K562 (cell line): ENCODE data around the gene AGMO. TPM values are rescaled to one million over a fixed set of nuclear protein-coding genes. Genes with fewer than 3 reads are reported as not detected.

Experiments used
- ATAC-seq: fragments of 200-7000 bp; cut with Tn5 transposase; 3 replicates; pipeline ENCODE4 v1.9.1; 2020; ENCODE audit warnings: moderate library complexity
- BruUV-seq: library from RNA; stranded (reverse); fragments of 400-500 nt; replicated peaks from 2 replicates; lab custom pipeline; 2021; lab: Mats Ljungman, UMichigan
- CTCF ChIA-PET: fragments of 300-600 bp; formaldehyde crosslinking; extraction: SDS; loops from one replicate; lab custom pipeline; 2021; ENCODE audit warnings: low intra/inter-chr PET ratio; lab: Yijun Ruan, JAX
- POLR2A ChIA-PET: fragments of 300-600, 350-650 bp; sonication (Branson Sonifier 250); formaldehyde crosslinking; extraction: SDS; loops from one replicate; lab custom pipeline; 2021; ENCODE audit warnings: antibody characterized with exemption, inconsistent platforms; lab: Yijun Ruan, JAX
- DNase-seq, 4 experiments: peaks; one replicate each; pipeline versions ENCODE4 v3.0.0 to v3.0.0-alpha.2; 2011 to 2018; ENCODE audit warnings: low spot score in 3 of 4, mixed read lengths in 3 of 4; ENCODE audit errors: extremely low read depth in 1 of 4
- FAIRE-seq: peaks from 2 replicates; lab custom pipeline; 2011; peaks lifted over from hg19 to GRCh38; lab: Jason Lieb, UNC
- H2AFZ ChIP-seq: 2 replicates; pipeline ENCODE4 v1.6.0; 2011; ENCODE audit warnings: low read depth, low read length, control low read depth, inconsistent platforms
- H3K27ac ChIP-seq: fragments of 200-600 bp; 3 replicates; pipeline ENCODE4 v1.8.0; 2011; ENCODE audit warnings: low read depth, mild to moderate bottlenecking, control low read depth, inconsistent platforms, low read length, moderate library complexity, mixed read lengths; ENCODE audit errors: extremely low read depth
- H3K27me3 ChIP-seq, 2 experiments: fragments of 300-600 bp in 1 of 2; 2 replicates in 1 of 2; 3 replicates in 1 of 2; pipeline versions ENCODE4 v1.6.0 to v1.8.0; 2011; ENCODE audit warnings: inconsistent platforms in 2 of 2, low read length in 2 of 2, mild to moderate bottlenecking in 1 of 2, mixed read lengths in 1 of 2, moderate library complexity in 1 of 2; ENCODE audit not compliant: control insufficient read depth in 2 of 2, insufficient read depth in 2 of 2
- H3K36me3 ChIP-seq: fragments of 300-600 bp; 3 replicates; pipeline ENCODE4 v1.8.0; 2011; ENCODE audit warnings: mild to moderate bottlenecking, low read length, inconsistent platforms; ENCODE audit not compliant: control insufficient read depth, insufficient read depth
- H3K4me1 ChIP-seq, 2 experiments: fragments of 200-600 bp in 1 of 2; replicated peaks in 1 of 2; 2 replicates in 1 of 2; 3 replicates in 1 of 2; pipeline versions ENCODE4 v1.5.1 to v1.8.0; 2011; ENCODE audit warnings: inconsistent platforms in 2 of 2, low read length in 2 of 2, mild to moderate bottlenecking in 1 of 2, mixed read lengths in 1 of 2, moderate library complexity in 1 of 2; ENCODE audit not compliant: control insufficient read depth in 2 of 2, insufficient read depth in 2 of 2
- H3K4me2 ChIP-seq: 2 replicates; pipeline ENCODE4 v1.6.1; 2011; ENCODE audit warnings: low read length, control low read depth, inconsistent platforms, mixed read lengths; ENCODE audit not compliant: insufficient read depth
- H3K4me3 ChIP-seq: fragments of 200-600 bp; sonication (generic), shearing (Covaris generic); 2 replicates; pipeline ENCODE4 v1.5.1; 2016; ENCODE audit warnings: control low read depth, inconsistent platforms
- H3K79me2 ChIP-seq: fragments of 200-600 bp; 3 replicates; pipeline ENCODE4 v1.8.0; 2011; ENCODE audit warnings: low read length, inconsistent platforms; ENCODE audit not compliant: control insufficient read depth, insufficient read depth
- H3K9ac ChIP-seq, 2 experiments: 2 replicates each; pipeline versions ENCODE4 v1.6.0 to v1.6.1; 2011; ENCODE audit warnings: low read depth in 2 of 2, low read length in 2 of 2, control low read depth in 1 of 2, inconsistent platforms in 1 of 2, mild to moderate bottlenecking in 1 of 2, mixed read lengths in 1 of 2; ENCODE audit not compliant: insufficient read depth in 1 of 2
- H3K9me1 ChIP-seq: one replicate; pipeline ENCODE4 v1.6.0; 2011; ENCODE audit warnings: inconsistent platforms, mild to moderate bottlenecking, low read length, moderate library complexity; ENCODE audit not compliant: control insufficient read depth, insufficient read depth
- H3K9me3 ChIP-seq: replicated peaks from 2 replicates; pipeline ENCODE4 v1.5.1; 2011; ENCODE audit warnings: low read depth, low read length, inconsistent platforms; ENCODE audit not compliant: control insufficient read depth, insufficient read depth
- H4K20me1 ChIP-seq: replicated peaks from 2 replicates; pipeline ENCODE4 v1.6.1; 2011; ENCODE audit warnings: low read length, inconsistent platforms, mixed read lengths; ENCODE audit not compliant: control insufficient read depth, insufficient read depth
- ARID2 ChIP-seq: fragments of 450-650 bp; IDR thresholded peaks from 2 replicates; pipeline ENCODE4 v1.6.1; 2017; ENCODE audit warnings: antibody characterized with exemption, mild to moderate bottlenecking
- BRCA1 ChIP-seq, 2 experiments: fragments of 450-650 bp in 1 of 2; sonication (generic) in 1 of 2; formaldehyde crosslinking in 1 of 2; IDR thresholded peaks; 2 replicates each; pipeline versions ENCODE4 v1.5.0 to v1.6.1; 2017 to 2020; ENCODE audit warnings: mild to moderate bottlenecking in 1 of 2, missing genetic modification reagents in 1 of 2
- GATA2 ChIP-seq: sonication (generic); formaldehyde crosslinking; IDR thresholded peaks from 2 replicates; pipeline ENCODE4 v1.4.0; 2020; ENCODE audit warnings: mild to moderate bottlenecking, missing genetic modification reagents
- ID3 ChIP-seq, 2 experiments: fragments of 250-450 bp in 1 of 2; fragments of 450-650 bp in 1 of 2; sonication (Bioruptor Pico) in 1 of 2; IDR thresholded peaks; 2 replicates each; pipeline versions ENCODE4 v1.6.1 to v1.8.0; 2016 to 2021; ENCODE audit warnings: mild to moderate bottlenecking in 2 of 2, moderate library complexity in 2 of 2, missing compliant biosample characterization in 1 of 2, missing genetic modification characterization in 1 of 2
- IRF9 ChIP-seq: fragments of 450-650 bp; IDR thresholded peaks from 2 replicates; pipeline ENCODE4 v1.6.1; 2016; ENCODE audit warnings: missing biosample characterization, missing genetic modification characterization
- MCM7 ChIP-seq, 2 experiments: fragments of 450-650 bp; IDR thresholded peaks; 2 replicates each; pipeline ENCODE4 v1.6.1; 2016 to 2018
- NCOR1 ChIP-seq: fragments of 450-650 bp; IDR thresholded peaks from 2 replicates; pipeline ENCODE4 v1.6.1; 2016; ENCODE audit warnings: mild to moderate bottlenecking, moderate library complexity
- NEUROD1 ChIP-seq: fragments of 150-350 bp; IDR thresholded peaks from 2 replicates; pipeline ENCODE4 v1.6.1; 2014; ENCODE audit warnings: borderline replicate concordance, low read length, low read depth; ENCODE audit not compliant: partially characterized antibody
- PTRF ChIP-seq: fragments of 450-650 bp; IDR thresholded peaks from 2 replicates; pipeline ENCODE4 v1.6.1; 2016; ENCODE audit warnings: mild to moderate bottlenecking, missing genetic modification characterization, missing compliant biosample characterization
- SAP30 ChIP-seq: fragments of 200-600 bp; sonication (generic); IDR thresholded peaks from 2 replicates; pipeline ENCODE4 v1.6.1; 2012; ENCODE audit warnings: borderline replicate concordance, low read depth, mild to moderate bottlenecking, moderate library complexity, low read length, control low read depth, inconsistent platforms; ENCODE audit not compliant: insufficient read depth, poor library complexity, severe bottlenecking
- SREBF1 ChIP-seq: fragments of 150-350 bp; IDR thresholded peaks from 2 replicates; pipeline ENCODE4 v1.6.1; 2014; ENCODE audit warnings: antibody characterized with exemption, low read depth, low read length, borderline replicate concordance
- TAF15 ChIP-seq: fragments of 200-400 bp; formaldehyde crosslinking; IDR thresholded peaks from 2 replicates; pipeline ENCODE4 v1.6.1; 2017; ENCODE audit warnings: mild to moderate bottlenecking, low read depth, low read length, moderate library complexity
- TCF3 ChIP-seq: sonication (generic); formaldehyde crosslinking; IDR thresholded peaks from 2 replicates; pipeline ENCODE4 v1.4.0; 2020; ENCODE audit warnings: mild to moderate bottlenecking, missing genetic modification reagents
- USF1 ChIP-seq: sonication (generic); formaldehyde crosslinking; IDR thresholded peaks from 2 replicates; pipeline ENCODE4 v1.9.0; 2022; ENCODE audit warnings: mild to moderate bottlenecking, missing genetic modification reagents
- ZNF121 ChIP-seq: sonication (generic); formaldehyde crosslinking; conservative IDR thresholded peaks from 2 replicates; pipeline ENCODE4 v1.8.0; 2022; ENCODE audit warnings: missing genetic modification reagents
- ZNF134 ChIP-seq: fragments of 250-450 bp; sonication (Bioruptor Pico); conservative IDR thresholded peaks from 2 replicates; pipeline ENCODE4 v1.4.0; 2020
- ZNF197 ChIP-seq: fragments of 200-800 bp; sonication (Bioruptor generic); IDR thresholded peaks from 2 replicates; pipeline ENCODE4 v1.6.1; 2016; ENCODE audit warnings: low read depth, missing genetic modification characterization, missing compliant biosample characterization
- ZNF584 ChIP-seq: fragments of 200-800 bp; sonication (Bioruptor generic); IDR thresholded peaks from 2 replicates; pipeline ENCODE4 v1.6.1; 2016; ENCODE audit warnings: low read depth, mild to moderate bottlenecking, missing genetic modification characterization, missing compliant biosample characterization
- whole genome bisulfite sequencing: fragments of 100-300 bp; shearing (Covaris generic); methylation state at CpG from one replicate; pipeline ENCODE4 v1.1.6; 2016; ENCODE audit warnings: low coverage, mixed read lengths; ENCODE audit not compliant: insufficient coverage; ENCODE audit errors: missing lambda C conversion rate; 5-methylcytosine and 5-hydroxymethylcytosine counted together
- in situ Hi-C: fragments of 300-500 bp; cut with MboI; formaldehyde crosslinking; loops from 4 replicates; pipeline ENCODE4 v1.15.0; 2018; ENCODE audit warnings: inconsistent platforms, mixed read lengths
- intact Hi-C: fragments of 100-400 bp; cut with micrococcal nuclease; formaldehyde crosslinking; loops from 2 replicates; pipeline ENCODE4 v1.14.2; 2022
- polyA plus RNA-seq, 8 experiments: library from polyadenylated mRNA; depleted of rRNA in 4 of 8; stranded (reverse) in 5 of 8; unstranded in 3 of 8; fragments of >200 nt; fragmentation: Nextera tagmentation in 2 of 8; fragmentation: Illumina TruSeq in 1 of 8; extraction: Ambion mirVana in 2 of 8; extraction: Trizol in 1 of 8; gene quantifications; 2 replicates each; pipeline versions ENCODE4 v1.2.1 to v1.2.3, GENCODE V29; 2011 to 2014; ENCODE audit warnings: inconsistent platforms in 1 of 8, missing spikeins in 1 of 8
- total RNA-seq, 7 experiments: library from RNA; depleted of rRNA in 6 of 7; stranded (reverse); fragments of >200 nt in 6 of 7; fragmentation: Illumina TruSeq in 2 of 7; extraction: Trizol in 2 of 7; gene quantifications; 2 replicates each; pipeline versions ENCODE4 v1.2.1 to v1.2.3, GENCODE V29; 2011 to 2021; ENCODE audit warnings: low replicate concordance in 1 of 7

The AGMO gene
- total and polyA plus RNA-seq, 9 of the 15 experiments (the other 6 are each of a cell fraction or from before 2014, with no cell fraction given) = 0.30 to 1.4 (median 0.69) TPM; not detected in 1

GRCh38 chr7:15554744-15555143 lies 7.1 kb downstream of the AGMO start:
- no peak overlapping the region for H3K27ac ChIP-seq
- H3K9ac ChIP-seq = no peak overlapping the region
- H3K27me3 ChIP-seq = no peaks in the 10 kb centered on the region
- DNase-seq (no peak), ATAC-seq (no peak), FAIRE-seq (no peak)
- no peaks in the 10 kb centered on the region; the same call in 1 of the 2 replicates for H3K9me3 ChIP-seq
- ChIA-PET CTCF (no interaction called here), POLR2A (no interaction called here)
- no peaks in the 10 kb centered on the region for H3K79me2 ChIP-seq
- no peaks in the 10 kb centered on the region for H3K9me1 ChIP-seq
- in situ Hi-C loops (no loop called here), intact Hi-C loops (no loop called here)
- no TSS peak for BruUV-seq
- TF ChIP-seq ZNF584 (CRISPR knock-in tag) (no peak), ZNF121 (no peak), USF1 (CRISPR knock-in tag) (no peak), ID3 (CRISPR knock-in tag; IDR thresholded peaks at IDR 0.05) (no peak), ID3 (tag; IDR thresholded peaks at IDR 0.05) (no peak), GATA2 (no peak), TAF15 (no peak), NEUROD1 (no peak), ARID2 (no peak), MCM7 (IDR thresholded peaks at IDR 0.05) (no peak), PTRF (tag) (no peak), IRF9 (tag) (no peak), ZNF134 (CRISPR knock-in tag) (no peak), BRCA1 (IDR thresholded peaks at IDR 0.05) (no peak), BRCA1 (CRISPR knock-in tag; IDR thresholded peaks at IDR 0.05) (no peak), SREBF1 (no peak), NCOR1 (no peak), ZNF197 (no peak), SAP30 (no peak), TCF3 (no peak)
- H3K36me3 ChIP-seq = no peaks in the 10 kb centered on the region
- H4K20me1 ChIP-seq = no peaks in the 10 kb centered on the region
- H3K4me1 ChIP-seq = no peaks in the 10 kb centered on the region
- H3K4me3 ChIP-seq = no peak overlapping the region
- H2AFZ ChIP-seq = no peak overlapping the region
- WGBS = 2% methylated on average over 3 of the region's 3 CpGs
- no peak overlapping the region for H3K4me2 ChIP-seq
